Ascending aorta (tissue), 2 donors: ENCODE measurements around the gene KDM3B. TPM values are rescaled to one million over a fixed set of nuclear protein-coding genes. Genes with fewer than 3 reads are reported as not detected.
A peak's percentile ranks its signal among the peaks of the same experiment; 100 is the strongest.

Experiments
- DNase-seq, 2 donors: peaks; one replicate each; pipeline ENCODE4 v3.0.0-alpha.2; 2019; ENCODE audit warnings: low spot score in 2 of 2
- H3K27ac ChIP-seq, 2 donors: fragments of 200-600 bp; sonication (generic); one replicate each; pipeline ENCODE4 v1.5.1; 2016 to 2017; ENCODE audit warnings: mild to moderate bottlenecking in 1 of 2
- H3K27me3 ChIP-seq: fragments of 200-600 bp; sonication (generic); one replicate; pipeline ENCODE4 v1.5.1; 2017
- H3K36me3 ChIP-seq, 2 donors: fragments of 200-600 bp; sonication (generic); one replicate each; pipeline ENCODE4 v1.5.1; 2016
- H3K4me1 ChIP-seq, 2 donors: fragments of 200-600 bp; sonication (generic); one replicate each; pipeline ENCODE4 v1.5.1; 2016 to 2017; ENCODE audit warnings: mild to moderate bottlenecking in 1 of 2
- H3K4me3 ChIP-seq, 2 donors: fragments of 200-600 bp; sonication (generic); one replicate each; pipeline ENCODE4 v1.5.1; 2016 to 2017; ENCODE audit warnings: mild to moderate bottlenecking in 1 of 2
- H3K9me3 ChIP-seq, 2 donors: fragments of 200-600 bp; sonication (generic); one replicate each; pipeline ENCODE4 v1.5.1; 2016
- CTCF ChIP-seq, 3 experiments: fragments of 200-600 bp in 2 of 3; fragments of 450-650 bp in 1 of 3; sonication (generic) in 2 of 3; IDR thresholded peaks; one replicate each; pipeline ENCODE4 v1.5.1; 2016 to 2019; ENCODE audit warnings: antibody characterized with exemption in 3 of 3, mild to moderate bottlenecking in 1 of 3, moderate library complexity in 1 of 3
- intact Hi-C: fragments of 100-400 bp; cut with DNase I; formaldehyde crosslinking; loops from one replicate; pipeline ENCODE4 v1.15.1; 2023
- total RNA-seq: library from RNA; depleted of rRNA; stranded (reverse); fragments of >200 nt; gene quantifications from one replicate; pipeline ENCODE4 v1.1.0, GENCODE V29; 2016

Gene KDM3B
- total RNA-seq, 1 donor from 2014 or later: 33.4 TPM

GRCh38 chr5:138340008-138340407, 12.5 kb upstream of the KDM3B start:
- Histone ChIP-seq H3K27ac (peak overlapping the region in 1 of 2 donors; percentile 94), H3K36me3 (peaks cover 17 to 29% of the 10 kb centered on the region in 2 donors), H3K4me3 (peak overlapping the region in 1 of 2 donors; percentile 93), H3K9me3 (no peaks in the 10 kb centered on the region), H3K27me3 (no peaks in the 10 kb centered on the region), H3K4me1 (peaks cover 0 to 8% of the 10 kb centered on the region in 2 donors)
- no peak for TF ChIP-seq CTCF (IDR thresholded peaks at IDR 0.05)
- intact Hi-C loops: no loop called here
- no peak for DNase-seq

- TF ChIP-seq CTCF (IDR thresholded peaks at IDR 0.05): no peak
- H3K36me3 ChIP-seq: peaks cover 47 to 68% of the 10 kb centered on the region in 2 donors
- H3K9me3 ChIP-seq: no peaks in the 10 kb centered on the region
- peaks cover 0 to 8% of the 10 kb centered on the region in 2 donors for H3K4me1 ChIP-seq
- DNase-seq: no peak
- no peak overlapping the region for H3K27ac ChIP-seq
- intact Hi-C loops: no loop called here
- H3K4me3 ChIP-seq: no peak overlapping the region
- H3K27me3 ChIP-seq: no peaks in the 10 kb centered on the region
Observed at GRCh38 chr5:138344887-138345622, 7.4 kb upstream of the KDM3B start.

GRCh38 chr5:138346889-138347288, 5.6 kb upstream of the KDM3B start:
- Histone ChIP-seq H3K9me3 (no peaks in the 10 kb centered on the region), H3K36me3 (peaks cover 47 to 63% of the 10 kb centered on the region in 2 donors), H3K27ac (no peak overlapping the region), H3K27me3 (no peaks in the 10 kb centered on the region), H3K4me3 (no peak overlapping the region), H3K4me1 (peaks cover 0 to 15% of the 10 kb centered on the region in 2 donors)
- no peak for TF ChIP-seq CTCF (IDR thresholded peaks at IDR 0.05)
- DNase-seq: no peak
- intact Hi-C loops: no loop called here

GRCh38 chr5:138349852-138350562, 2.5 kb upstream of the KDM3B start:
- no peak for DNase-seq
- intact Hi-C loops: loop anchor here (5.0 kb wide), 3 partner anchors 138 to 192 kb away; partner anchors contain the start of genes BRD8, CDC23, ETF1 and KIF20A
- H3K4me3 ChIP-seq: no peak overlapping the region
- peak overlapping the region; percentile 65 to 98 for H3K27ac ChIP-seq
- H3K4me1 ChIP-seq: peaks cover 4 to 22% of the 10 kb centered on the region in 2 donors
- H3K27me3 ChIP-seq: no peaks in the 10 kb centered on the region
- no peak for TF ChIP-seq CTCF (IDR thresholded peaks at IDR 0.05)
- no peaks in the 10 kb centered on the region for H3K9me3 ChIP-seq
- H3K36me3 ChIP-seq: peaks cover 30 to 38% of the 10 kb centered on the region in 2 donors

GRCh38 chr5:138350563-138350890, 2.0 kb upstream of the KDM3B start:
- Histone ChIP-seq H3K4me3 (no peak overlapping the region), H3K27me3 (no peaks in the 10 kb centered on the region), H3K36me3 (peaks cover 25 to 33% of the 10 kb centered on the region in 2 donors), H3K9me3 (no peaks in the 10 kb centered on the region), H3K4me1 (peaks cover 4 to 26% of the 10 kb centered on the region in 2 donors), H3K27ac (peak overlapping the region; percentile 89 to 98)
- TF ChIP-seq CTCF (IDR thresholded peaks at IDR 0.05): no peak
- DNase-seq: no peak
- intact Hi-C loops: loop anchor here (5.0 kb wide), 3 partner anchors 138 to 192 kb away; partner anchors contain the start of genes BRD8, CDC23, ETF1 and KIF20A
